ENCODE data around the gene ZFPM1.

The ZFPM1 gene

GRCh38 chr16:88508868-88509748 lies 56.0 kb downstream of the ZFPM1 start:
- TF ChIP-seq CTCF (conservative IDR thresholded peaks at IDR 0.05; ENCODE audit: low read length) = no peak
- DNase-seq (ENCODE audit: low read depth) = no peak
- no peak overlapping the region for H3K4me3 ChIP-seq (ENCODE audit: low read length)

GRCh38 chr16:88509749-88510069 lies 56.6 kb downstream of the ZFPM1 start:
- no peak overlapping the region for H3K4me3 ChIP-seq (ENCODE audit: low read length)

GRCh38 chr16:88510091-88510994 lies 57.3 kb downstream of the ZFPM1 start:
- DNase-seq (ENCODE audit: low read depth) = no peak
- H3K4me3 ChIP-seq (ENCODE audit: low read length) = no peak overlapping the region
- TF ChIP-seq CTCF (conservative IDR thresholded peaks at IDR 0.05; ENCODE audit: low read length) = no peak

More at GRCh38 chr16:88509749-88510069, 56.6 kb downstream of the ZFPM1 start:
- no peak for TF ChIP-seq CTCF (conservative IDR thresholded peaks at IDR 0.05; ENCODE audit: low read length)
- no peak for DNase-seq (ENCODE audit: low read depth)

GRCh38 chr16:88511060-88511459 lies 58.0 kb downstream of the ZFPM1 start:
- no peak for TF ChIP-seq CTCF (conservative IDR thresholded peaks at IDR 0.05; ENCODE audit: low read length)
- H3K4me3 ChIP-seq (ENCODE audit: low read length) = no peak overlapping the region
- DNase-seq (ENCODE audit: low read depth) = no peak

- H3K4me3 ChIP-seq (ENCODE audit: low read length) = no peak overlapping the region
- DNase-seq (ENCODE audit: low read depth) = no peak
- TF ChIP-seq CTCF (conservative IDR thresholded peaks at IDR 0.05; ENCODE audit: low read length) = no peak
Observed at GRCh38 chr16:88511906-88512305, 58.8 kb downstream of the ZFPM1 start.

- TF ChIP-seq CTCF (conservative IDR thresholded peaks at IDR 0.05; ENCODE audit: low read length) = no peak
- no peak for DNase-seq (ENCODE audit: low read depth)
- no peak overlapping the region for H3K4me3 ChIP-seq (ENCODE audit: low read length)
Observed at GRCh38 chr16:88512728-88513696, 59.9 kb downstream of the ZFPM1 start.
